OCI-LY7 (cell line): ENCODE results near the gene IMMP2L. TPM values are rescaled to one million over a fixed set of nuclear protein-coding genes. Genes with fewer than 3 reads are reported as not detected.

Source experiments
- BruUV-seq: library from RNA; stranded (reverse); fragments of 400-500 nt; replicated peaks from 2 replicates; lab custom pipeline; 2021; lab: Mats Ljungman, UMichigan
- CTCF ChIA-PET: fragments of 300-600 bp; sonication (Branson Sonifier 250); formaldehyde crosslinking; loops from one replicate; lab custom pipeline; 2022; ENCODE audit warnings: antibody characterized with exemption; ENCODE audit not compliant: unreplicated experiment; lab: Charles Lee
- POLR2A ChIA-PET: fragments of 300-600 bp; sonication (Branson Sonifier 250); formaldehyde crosslinking; loops from one replicate; lab custom pipeline; 2022; ENCODE audit warnings: antibody characterized with exemption; lab: Charles Lee
- DNase-seq: peaks from one replicate; pipeline ENCODE4 v3.0.0-alpha.2; 2015; ENCODE audit warnings: low spot score
- H2AFZ ChIP-seq: fragments of 200-600 bp; sonication (generic), shearing (Covaris generic); 2 replicates; pipeline ENCODE4 v1.6.1; 2014; ENCODE audit warnings: mild to moderate bottlenecking, antibody characterized with exemption, low read length, moderate library complexity
- H3K27ac ChIP-seq: fragments of 200-600 bp; sonication (generic); 2 replicates; pipeline ENCODE4 v1.5.1; 2014; ENCODE audit warnings: mixed run types, low read depth, mild to moderate bottlenecking, moderate library complexity, low read length, inconsistent platforms; ENCODE audit not compliant: poor library complexity, severe bottlenecking
- H3K36me3 ChIP-seq: fragments of 200-600 bp; sonication (generic); 2 replicates; pipeline ENCODE4 v1.6.1; 2014; ENCODE audit warnings: mild to moderate bottlenecking, antibody characterized with exemption, low read length, moderate library complexity, mixed read lengths; ENCODE audit not compliant: insufficient read depth
- H3K4me1 ChIP-seq: fragments of 200-600 bp; sonication (generic); 2 replicates; pipeline ENCODE4 v1.5.1; 2014; ENCODE audit warnings: mild to moderate bottlenecking, low read length; ENCODE audit not compliant: insufficient read depth, poor library complexity, severe bottlenecking
- H3K4me2 ChIP-seq: fragments of 200-600 bp; sonication (generic); 2 replicates; pipeline ENCODE4 v1.6.1; 2014; ENCODE audit warnings: mild to moderate bottlenecking, low read length
- H3K4me3 ChIP-seq: fragments of 200-600 bp; sonication (generic); 2 replicates; pipeline ENCODE4 v1.5.1; 2014; ENCODE audit warnings: mild to moderate bottlenecking, low read depth, low read length; ENCODE audit not compliant: poor library complexity, severe bottlenecking
- H3K79me2 ChIP-seq: fragments of 200-600 bp; sonication (generic); 2 replicates; pipeline ENCODE4 v1.6.1; 2016; ENCODE audit warnings: low read depth, mild to moderate bottlenecking, low read length, moderate library complexity, mixed read lengths; ENCODE audit not compliant: insufficient read depth
- H3K9me2 ChIP-seq: fragments of 200-600 bp; sonication (generic); 2 replicates; pipeline ENCODE4 v1.6.1; 2016; ENCODE audit warnings: mild to moderate bottlenecking, low read length, mixed read lengths; ENCODE audit not compliant: insufficient read depth
- H3K9me3 ChIP-seq: fragments of 200-600 bp; sonication (generic); 2 replicates; pipeline ENCODE4 v1.6.1; 2014; ENCODE audit warnings: mild to moderate bottlenecking, mixed run types, low read length, mixed read lengths
- H4K20me1 ChIP-seq: fragments of 200-600 bp; sonication (generic); 2 replicates; pipeline ENCODE4 v1.6.1; 2014; ENCODE audit warnings: mild to moderate bottlenecking, antibody characterized with exemption, low read length, moderate library complexity, mixed read lengths; ENCODE audit not compliant: insufficient read depth
- EZH2phosphoT487 ChIP-seq: fragments of 200-600 bp; sonication (generic); IDR thresholded peaks from 2 replicates; pipeline ENCODE4 v1.6.1; 2018; ENCODE audit warnings: low read depth, borderline replicate concordance, mild to moderate bottlenecking, mixed run types, antibody characterized with exemption, low read length, moderate library complexity, mixed read lengths
- intact Hi-C: fragments of 100-400 bp; cut with micrococcal nuclease; formaldehyde crosslinking; loops from one replicate; pipeline ENCODE4 v1.10.0; 2022; ENCODE audit not compliant: unreplicated experiment
- total RNA-seq, 2 experiments: library from RNA; depleted of rRNA in 1 of 2; stranded (reverse); fragments of >200 nt in 1 of 2; shearing (Covaris generic) in 1 of 2; gene quantifications; 2 replicates each; pipeline ENCODE4 v1.2.3, GENCODE V29; 2014 to 2022
- TF ChIP-seq, protein P1 (sequence below): fragments of 200-600 bp; sonication (generic); conservative IDR thresholded peaks from 2 replicates; pipeline ENCODE4 v1.5.1; 2014; ENCODE audit warnings: mild to moderate bottlenecking, antibody characterized with exemption, low read length, moderate library complexity, mixed read lengths

The IMMP2L gene
- total RNA-seq, 2 experiments from 2014 or later = 8.0 to 25.4 TPM

DNA sequence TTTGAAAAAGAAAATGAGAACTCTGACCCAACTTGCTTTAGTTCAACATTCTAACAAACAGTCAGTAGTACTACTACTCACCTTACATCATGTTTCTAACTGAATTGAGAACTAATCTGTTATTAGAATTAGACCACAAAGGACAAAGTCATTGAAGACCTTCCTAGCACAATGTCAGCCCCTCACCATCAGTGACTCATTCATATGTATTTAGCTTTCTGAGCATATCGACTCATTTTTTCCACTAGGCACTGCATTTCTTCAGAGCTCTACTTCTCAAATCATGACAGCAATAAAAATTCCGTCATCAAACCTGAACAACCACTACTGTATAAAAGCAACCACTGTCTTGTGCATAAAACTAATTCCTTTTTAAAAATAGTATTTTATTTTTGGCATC, 475.8 kb downstream of the IMMP2L start:
- H3K4me1 ChIP-seq = no peaks in the 10 kb centered on the region
- H3K4me3 ChIP-seq = no peak overlapping the region
- H3K4me2 ChIP-seq = no peak overlapping the region
- no peaks in the 10 kb centered on the region for H3K9me3 ChIP-seq
- H2AFZ ChIP-seq = no peak overlapping the region
- H3K9me2 ChIP-seq = no peaks in the 10 kb centered on the region
- ChIA-PET CTCF (no interaction called here), POLR2A (interaction anchor here (0.7 kb wide), 1 partner anchor 9 kb away, joined by 4 read pairs; no protein-coding TSS in a partner anchor)
- TF ChIP-seq, protein P1, sequence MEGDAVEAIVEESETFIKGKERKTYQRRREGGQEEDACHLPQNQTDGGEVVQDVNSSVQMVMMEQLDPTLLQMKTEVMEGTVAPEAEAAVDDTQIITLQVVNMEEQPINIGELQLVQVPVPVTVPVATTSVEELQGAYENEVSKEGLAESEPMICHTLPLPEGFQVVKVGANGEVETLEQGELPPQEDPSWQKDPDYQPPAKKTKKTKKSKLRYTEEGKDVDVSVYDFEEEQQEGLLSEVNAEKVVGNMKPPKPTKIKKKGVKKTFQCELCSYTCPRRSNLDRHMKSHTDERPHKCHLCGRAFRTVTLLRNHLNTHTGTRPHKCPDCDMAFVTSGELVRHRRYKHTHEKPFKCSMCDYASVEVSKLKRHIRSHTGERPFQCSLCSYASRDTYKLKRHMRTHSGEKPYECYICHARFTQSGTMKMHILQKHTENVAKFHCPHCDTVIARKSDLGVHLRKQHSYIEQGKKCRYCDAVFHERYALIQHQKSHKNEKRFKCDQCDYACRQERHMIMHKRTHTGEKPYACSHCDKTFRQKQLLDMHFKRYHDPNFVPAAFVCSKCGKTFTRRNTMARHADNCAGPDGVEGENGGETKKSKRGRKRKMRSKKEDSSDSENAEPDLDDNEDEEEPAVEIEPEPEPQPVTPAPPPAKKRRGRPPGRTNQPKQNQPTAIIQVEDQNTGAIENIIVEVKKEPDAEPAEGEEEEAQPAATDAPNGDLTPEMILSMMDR = no peak
- no peak for TF ChIP-seq EZH2phosphoT487
- intact Hi-C loops = loop anchor here (5.0 kb wide), 1 partner anchor 401 kb away; no protein-coding TSS in a partner anchor
- BruUV-seq = no TSS peak
- no peaks in the 10 kb centered on the region for H3K36me3 ChIP-seq
- H3K27ac ChIP-seq = no peak overlapping the region
- H4K20me1 ChIP-seq = no peaks in the 10 kb centered on the region
- no peaks in the 10 kb centered on the region for H3K79me2 ChIP-seq
- DNase-seq = no peak

- Histone ChIP-seq H4K20me1 (no peaks in the 10 kb centered on the region), H3K36me3 (no peaks in the 10 kb centered on the region), H3K4me2 (no peak overlapping the region), H3K4me3 (no peak overlapping the region), H3K27ac (no peak overlapping the region), H2AFZ (no peak overlapping the region), H3K9me3 (no peaks in the 10 kb centered on the region), H3K4me1 (no peaks in the 10 kb centered on the region), H3K9me2 (no peaks in the 10 kb centered on the region), H3K79me2 (no peaks in the 10 kb centered on the region)
- no peak for DNase-seq
- ChIA-PET CTCF (no interaction called here), POLR2A (no interaction called here)
- intact Hi-C loops = loop anchor here (5.0 kb wide), 1 partner anchor 402 kb away; no protein-coding TSS in a partner anchor
- no peak for TF ChIP-seq EZH2phosphoT487
- TF ChIP-seq, protein P1 = no peak
- no TSS peak for BruUV-seq
These were observed 476.9 kb downstream of the IMMP2L start for GRCh38 chr7:111085356-111085755.

DNA sequence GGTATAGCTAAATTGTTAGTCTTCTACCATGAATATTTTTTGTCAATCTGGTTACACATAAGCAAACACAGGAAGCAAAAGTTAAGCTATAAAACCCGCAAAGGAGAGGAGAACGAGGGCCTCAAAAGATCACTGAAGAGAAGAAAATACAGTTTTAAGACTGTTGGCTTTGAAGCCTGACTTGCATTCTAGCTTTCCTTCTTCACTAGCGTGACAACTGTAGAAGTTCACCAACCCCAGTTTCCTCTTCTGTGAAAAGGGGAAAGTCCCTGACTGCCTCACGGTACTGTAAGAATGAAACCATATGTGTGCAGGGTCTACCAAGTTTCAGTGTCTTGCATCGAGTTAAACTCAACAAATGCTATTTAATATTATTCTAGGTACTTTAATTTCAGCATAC, 478.9 kb downstream of the IMMP2L start:
- no peak overlapping the region for H2AFZ ChIP-seq
- TF ChIP-seq EZH2phosphoT487 = no peak
- TF ChIP-seq, protein P1 = no peak
- no peaks in the 10 kb centered on the region for H3K9me3 ChIP-seq
- H3K4me3 ChIP-seq = no peak overlapping the region
- H3K4me1 ChIP-seq = no peaks in the 10 kb centered on the region
- no peak for DNase-seq
- ChIA-PET POLR2A (no interaction called here), CTCF (no interaction called here)
- H3K27ac ChIP-seq = no peak overlapping the region
- no peaks in the 10 kb centered on the region for H3K9me2 ChIP-seq
- no peaks in the 10 kb centered on the region for H4K20me1 ChIP-seq
- peak overlapping the region; percentile 26; the same call in 1 of the 2 replicates for H3K4me2 ChIP-seq
- intact Hi-C loops = no loop called here
- no peaks in the 10 kb centered on the region for H3K36me3 ChIP-seq
- no peaks in the 10 kb centered on the region for H3K79me2 ChIP-seq
- no TSS peak for BruUV-seq
